Liver (tissue), 9 donors: ENCODE results near the gene SMIM35. TPM values are rescaled to one million over a fixed set of nuclear protein-coding genes. Genes with fewer than 3 reads are reported as not detected.

ENCODE experiments used
- DNase-seq: peaks from one replicate; pipeline ENCODE4 v3.0.0-alpha.2; 2017; ENCODE audit warnings: low spot score
- H3K27ac ChIP-seq, 2 donors: one replicate each; pipeline ENCODE4 v1.7.0; 2013; ENCODE audit warnings: inconsistent platforms in 2 of 2, low read length in 2 of 2, control low read depth in 1 of 2, low read depth in 1 of 2, mild to moderate bottlenecking in 1 of 2
- H3K27me3 ChIP-seq, 4 donors: one replicate each; pipeline versions ENCODE4 v1.6.1 to v1.7.0; 2013; ENCODE audit warnings: low read length in 3 of 4, inconsistent platforms in 1 of 4, mild to moderate bottlenecking in 1 of 4, moderate library complexity in 1 of 4; ENCODE audit not compliant: control insufficient read depth in 4 of 4, insufficient read depth in 4 of 4
- H3K36me3 ChIP-seq, 4 donors: one replicate each; pipeline versions ENCODE4 v1.6.1 to v1.7.0; 2013; ENCODE audit warnings: low read length in 3 of 4, mild to moderate bottlenecking in 3 of 4, low read depth in 1 of 4, moderate library complexity in 1 of 4; ENCODE audit not compliant: control insufficient read depth in 4 of 4, insufficient read depth in 3 of 4
- H3K4me1 ChIP-seq, 4 donors: one replicate each; pipeline versions ENCODE4 v1.6.1 to v1.7.0; 2013; ENCODE audit warnings: low read length in 3 of 4, mild to moderate bottlenecking in 3 of 4, moderate library complexity in 1 of 4; ENCODE audit not compliant: control insufficient read depth in 4 of 4, insufficient read depth in 4 of 4
- H3K4me3 ChIP-seq, 3 donors: one replicate each; pipeline versions ENCODE4 v1.6.1 to v1.7.0; 2013; ENCODE audit warnings: low read length in 3 of 3, control low read depth in 1 of 3, low read depth in 1 of 3, mild to moderate bottlenecking in 1 of 3
- H3K9ac ChIP-seq, 2 donors: one replicate each; pipeline ENCODE4 v1.7.0; 2013; ENCODE audit warnings: low read length in 2 of 2, mild to moderate bottlenecking in 2 of 2, moderate library complexity in 2 of 2, control low read depth in 1 of 2, low read depth in 1 of 2
- H3K9me3 ChIP-seq, 4 donors: one replicate each; pipeline versions ENCODE4 v1.6.1 to v1.7.0; 2013; ENCODE audit warnings: low read length in 3 of 4; ENCODE audit not compliant: control insufficient read depth in 4 of 4
- ATF3 ChIP-seq: IDR thresholded peaks from 2 replicates; pipeline ENCODE4 v1.6.1; 2016; ENCODE audit warnings: antibody characterized with exemption
- CTCF ChIP-seq: fragments of 150-350 bp; IDR thresholded peaks from 2 replicates; pipeline ENCODE4 v1.5.1; 2017; ENCODE audit warnings: improper control_type of control experiment, low read depth, low read length; ENCODE audit not compliant: missing input control
- EGR1 ChIP-seq, 2 donors: IDR thresholded peaks; 2 replicates each; pipeline ENCODE4 v1.6.1; 2016 to 2018; ENCODE audit warnings: antibody characterized with exemption in 2 of 2, low read depth in 2 of 2
- FOXA1 ChIP-seq: IDR thresholded peaks from 2 replicates; pipeline ENCODE4 v1.6.1; 2016; ENCODE audit warnings: antibody characterized with exemption
- FOXA2 ChIP-seq: IDR thresholded peaks from 2 replicates; pipeline ENCODE4 v1.6.1; 2016; ENCODE audit warnings: antibody characterized with exemption
- GABPA ChIP-seq, 2 donors: IDR thresholded peaks in 1 of 2; conservative IDR thresholded peaks in 1 of 2; 2 replicates each; pipeline ENCODE4 v1.6.1; 2016; ENCODE audit warnings: antibody characterized with exemption in 2 of 2, mild to moderate bottlenecking in 1 of 2, moderate library complexity in 1 of 2
- HNF4A ChIP-seq, 2 donors: conservative IDR thresholded peaks; 2 replicates each; pipeline ENCODE4 v1.6.1; 2016; ENCODE audit warnings: antibody characterized with exemption in 2 of 2, mild to moderate bottlenecking in 2 of 2
- HNF4G ChIP-seq: IDR thresholded peaks from 2 replicates; pipeline ENCODE4 v1.6.1; 2016; ENCODE audit warnings: antibody characterized with exemption
- JUND ChIP-seq, 2 donors: IDR thresholded peaks; 2 replicates each; pipeline ENCODE4 v1.6.1; 2016; ENCODE audit warnings: antibody characterized with exemption in 2 of 2
- MAX ChIP-seq: IDR thresholded peaks from 2 replicates; pipeline ENCODE4 v1.6.1; 2016; ENCODE audit warnings: antibody characterized with exemption
- NR2F2 ChIP-seq: IDR thresholded peaks from 2 replicates; pipeline ENCODE4 v1.6.1; 2016; ENCODE audit warnings: antibody characterized with exemption
- RAD21 ChIP-seq, 2 donors: IDR thresholded peaks; 2 replicates each; pipeline ENCODE4 v1.6.1; 2016; ENCODE audit warnings: antibody characterized with exemption in 2 of 2, mild to moderate bottlenecking in 2 of 2
- RXRA ChIP-seq, 2 donors: IDR thresholded peaks; 2 replicates each; pipeline ENCODE4 v1.6.1; 2017 to 2018; ENCODE audit warnings: antibody characterized with exemption in 2 of 2, mild to moderate bottlenecking in 1 of 2
- SP1 ChIP-seq: IDR thresholded peaks from 2 replicates; pipeline ENCODE4 v1.6.1; 2018; ENCODE audit warnings: antibody characterized with exemption, mild to moderate bottlenecking
- TAF1 ChIP-seq: conservative IDR thresholded peaks from 2 replicates; pipeline ENCODE4 v1.6.1; 2016; ENCODE audit warnings: antibody characterized with exemption, mild to moderate bottlenecking
- YY1 ChIP-seq: IDR thresholded peaks from 2 replicates; pipeline ENCODE4 v1.6.1; 2016; ENCODE audit warnings: antibody characterized with exemption, mild to moderate bottlenecking
- ZBTB33 ChIP-seq: IDR thresholded peaks from 2 replicates; pipeline ENCODE4 v1.6.1; 2016; ENCODE audit warnings: antibody characterized with exemption
- WGBS: extraction: QIAGEN DNeasy Blood & Tissue Kit; methylation state at CpG from one replicate; pipeline ENCODE4 v1.1.7; 2013; 5-methylcytosine and 5-hydroxymethylcytosine counted together
- polyA plus RNA-seq, 2 donors: library from polyadenylated mRNA; stranded (reverse) in 1 of 2; unstranded in 1 of 2; fragments of 200-250 nt in 1 of 2; fragments of >200 nt in 1 of 2; fragmentation: Nextera tagmentation in 1 of 2; extraction: Ambion mirVana in 1 of 2; gene quantifications; one replicate each; pipeline versions ENCODE4 v1.2.1 to v1.2.3, GENCODE V29; 2013 to 2015
- total RNA-seq, 2 donors: library from RNA; depleted of rRNA; stranded (reverse); fragments of >200 nt; gene quantifications; one replicate each; pipeline ENCODE4 v1.2.3, GENCODE V29; 2014
- donor health status: healthy.
- donor health status: healthy.
- donor health status: healthy.
- donor health status: healthy.
- donor health status: healthy.

Gene SMIM35
- total and polyA plus RNA-seq, 4 donors, result 0.07 TPM; not detected in 3

GRCh38 chr11:118098996-118099837, 12.5 kb upstream of the SMIM35 start:
- no peak for DNase-seq
- Histone ChIP-seq H3K27me3 (no peaks in the 10 kb centered on the region), H3K4me1 (peaks cover 0 to 9% (median 1%) of the 10 kb centered on the region in 4 donors), H3K4me3 (no peak overlapping the region), H3K27ac (no peak overlapping the region), H3K36me3 (no peaks in the 10 kb centered on the region), H3K9ac (no peak overlapping the region), H3K9me3 (no peaks in the 10 kb centered on the region)
- WGBS, result 91% methylated on average over 11 of the region's 11 CpGs
- TF ChIP-seq FOXA2, result no peak
- TF ChIP-seq CTCF, result no peak
- TF ChIP-seq RAD21 (IDR thresholded peaks at IDR 0.05), result no peak
- no peak for TF ChIP-seq EGR1 (IDR thresholded peaks at IDR 0.05; ENCODE audit: low read depth in 2 of 2)
- TF ChIP-seq FOXA1, result no peak
- no peak for TF ChIP-seq YY1
- no peak for TF ChIP-seq NR2F2
- TF ChIP-seq ATF3, result no peak
- TF ChIP-seq HNF4A (conservative IDR thresholded peaks at IDR 0.05), result no peak

- DNase-seq, result no peak
- H3K4me1 ChIP-seq, result peaks cover 0 to 9% (median 1%) of the 10 kb centered on the region in 4 donors
- WGBS, result 2% methylated on average over 1 of the region's 1 CpG
Measured at GRCh38 chr11:118095967-118096367, 9.2 kb upstream of the SMIM35 start.

GRCh38 chr11:118095493-118095892, 8.7 kb upstream of the SMIM35 start:
- H3K4me1 ChIP-seq, result peaks cover 0 to 9% (median 1%) of the 10 kb centered on the region in 4 donors
- H3K9ac ChIP-seq, result no peak overlapping the region
- no peaks in the 10 kb centered on the region for H3K27me3 ChIP-seq
- no peak for DNase-seq
- 85% methylated on average over 4 of the region's 4 CpGs for WGBS
- no peak overlapping the region for H3K4me3 ChIP-seq
- no peaks in the 10 kb centered on the region for H3K36me3 ChIP-seq
- H3K27ac ChIP-seq, result no peak overlapping the region
- no peaks in the 10 kb centered on the region for H3K9me3 ChIP-seq
- TF ChIP-seq ZBTB33 (no peak), NR2F2 (no peak), GABPA (IDR thresholded peaks at IDR 0.05 in 1 of 2, conservative IDR thresholded peaks at IDR 0.05 in 1 of 2) (no peak), EGR1 (IDR thresholded peaks at IDR 0.05; ENCODE audit: low read depth in 2 of 2) (no peak), SP1 (no peak), ATF3 (no peak), TAF1 (no peak), YY1 (no peak), FOXA2 (no peak), MAX (no peak), JUND (IDR thresholded peaks at IDR 0.05) (no peak), HNF4G (no peak)

More at GRCh38 chr11:118095967-118096367, 9.2 kb upstream of the SMIM35 start:
- Histone ChIP-seq H3K9ac (no peak overlapping the region), H3K27me3 (no peaks in the 10 kb centered on the region), H3K36me3 (no peaks in the 10 kb centered on the region), H3K4me3 (no peak overlapping the region), H3K9me3 (no peaks in the 10 kb centered on the region), H3K27ac (no peak overlapping the region)
- TF ChIP-seq NR2F2 (peak; percentile 18), EGR1 (IDR thresholded peaks at IDR 0.05; ENCODE audit: low read depth in 2 of 2) (no peak), RXRA (IDR thresholded peaks at IDR 0.05) (peak; percentile 36 to 37), MAX (peak; percentile 16), HNF4A (conservative IDR thresholded peaks at IDR 0.05) (peak; percentile 50 to 62), GABPA (IDR thresholded peaks at IDR 0.05 in 1 of 2, conservative IDR thresholded peaks at IDR 0.05 in 1 of 2) (no peak), JUND (IDR thresholded peaks at IDR 0.05) (peak in 1 of 2 donors; percentile 12)
